ENCODE data around the gene PTPN1.
"Not testable (repeated sequence)": the region's sequence is repeated elsewhere in the genome, so short reads cannot be mapped to it uniquely, and the experiment has no call there.

PTPN1 gene

DNA sequence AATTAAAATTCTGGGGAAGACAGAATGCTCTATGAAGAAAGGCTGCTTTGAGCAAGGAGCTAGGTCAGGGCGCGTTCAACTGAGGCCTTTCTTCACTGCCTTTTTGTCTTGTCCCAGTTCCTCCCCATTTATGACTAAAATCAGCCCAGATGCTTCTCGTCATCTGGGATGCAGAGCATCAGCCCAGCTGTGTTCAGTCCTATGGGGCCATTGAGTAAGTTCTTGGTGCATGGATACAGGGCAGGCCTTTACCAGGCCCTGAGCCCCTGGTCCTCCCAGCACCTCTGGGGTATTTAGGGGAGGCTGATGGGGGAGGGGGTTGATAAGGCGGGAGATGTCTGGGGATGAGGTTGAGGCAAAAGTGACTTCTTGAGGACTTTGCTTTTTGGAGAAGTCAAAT lies 55.7 kb downstream of the PTPN1 start:
- Histone ChIP-seq H3K27me3 (ENCODE audit: insufficient read depth, poor library complexity, severe bottlenecking) (no peaks in the 10 kb centered on the region), H3K27ac (ENCODE audit: poor library complexity, severe bottlenecking) (no peak overlapping the region), H3K9me3 (ENCODE audit: severe bottlenecking) (no peaks in the 10 kb centered on the region), H3K4me1 (ENCODE audit: insufficient read depth, poor library complexity, severe bottlenecking) (peaks cover 15% of the 10 kb centered on the region), H3K4me3 (ENCODE audit: severe bottlenecking) (no peak overlapping the region), H3K36me3 (ENCODE audit: low read depth) (peaks cover 98% of the 10 kb centered on the region)
- DNase-seq (ENCODE audit: low spot score) (no peak), ATAC-seq (ENCODE audit: low read depth) (no peak)
- TF ChIP-seq, protein P1, sequence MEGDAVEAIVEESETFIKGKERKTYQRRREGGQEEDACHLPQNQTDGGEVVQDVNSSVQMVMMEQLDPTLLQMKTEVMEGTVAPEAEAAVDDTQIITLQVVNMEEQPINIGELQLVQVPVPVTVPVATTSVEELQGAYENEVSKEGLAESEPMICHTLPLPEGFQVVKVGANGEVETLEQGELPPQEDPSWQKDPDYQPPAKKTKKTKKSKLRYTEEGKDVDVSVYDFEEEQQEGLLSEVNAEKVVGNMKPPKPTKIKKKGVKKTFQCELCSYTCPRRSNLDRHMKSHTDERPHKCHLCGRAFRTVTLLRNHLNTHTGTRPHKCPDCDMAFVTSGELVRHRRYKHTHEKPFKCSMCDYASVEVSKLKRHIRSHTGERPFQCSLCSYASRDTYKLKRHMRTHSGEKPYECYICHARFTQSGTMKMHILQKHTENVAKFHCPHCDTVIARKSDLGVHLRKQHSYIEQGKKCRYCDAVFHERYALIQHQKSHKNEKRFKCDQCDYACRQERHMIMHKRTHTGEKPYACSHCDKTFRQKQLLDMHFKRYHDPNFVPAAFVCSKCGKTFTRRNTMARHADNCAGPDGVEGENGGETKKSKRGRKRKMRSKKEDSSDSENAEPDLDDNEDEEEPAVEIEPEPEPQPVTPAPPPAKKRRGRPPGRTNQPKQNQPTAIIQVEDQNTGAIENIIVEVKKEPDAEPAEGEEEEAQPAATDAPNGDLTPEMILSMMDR (IDR thresholded peaks at IDR 0.05; ENCODE audit: poor library complexity, severe bottlenecking): no peak

DNA sequence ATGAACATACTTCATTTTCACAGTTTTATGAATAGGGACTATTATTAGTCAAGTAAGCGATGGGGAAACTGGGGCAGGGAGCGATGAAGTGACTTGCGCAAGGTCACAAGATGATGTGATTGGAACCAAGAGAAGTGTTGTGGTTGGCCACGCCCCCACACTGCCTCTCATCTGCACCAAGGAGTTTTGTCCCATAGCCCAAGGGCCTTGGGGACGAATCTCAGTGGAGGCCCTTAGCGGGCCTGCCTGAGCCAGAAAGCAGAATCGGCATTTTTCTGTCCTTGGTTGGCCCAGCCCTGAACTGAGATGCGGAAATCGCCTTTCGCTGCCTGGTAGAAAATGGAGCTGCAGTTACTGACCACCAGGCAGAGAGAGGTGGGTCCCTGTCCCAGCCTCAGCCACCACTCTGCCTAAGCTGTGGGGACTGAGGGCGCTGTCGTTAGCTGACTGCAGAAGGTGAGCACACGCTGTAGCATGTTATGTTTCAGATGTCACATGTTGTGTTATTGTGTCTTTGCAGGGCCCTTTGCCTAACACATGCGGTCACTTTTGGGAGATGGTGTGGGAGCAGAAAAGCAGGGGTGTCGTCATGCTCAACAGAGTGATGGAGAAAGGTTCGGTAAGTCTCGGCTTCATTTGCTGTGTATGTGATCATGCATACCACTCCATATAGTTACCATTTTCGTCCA lies 57.8 kb downstream of the PTPN1 start:
- ATAC-seq (ENCODE audit: low read depth): no peak
- TF ChIP-seq, protein P1 (IDR thresholded peaks at IDR 0.05; ENCODE audit: poor library complexity, severe bottlenecking): no peak
- Histone ChIP-seq H3K9me3 (ENCODE audit: severe bottlenecking) (no peaks in the 10 kb centered on the region), H3K27ac (ENCODE audit: poor library complexity, severe bottlenecking) (no peak overlapping the region), H3K36me3 (ENCODE audit: low read depth) (peaks cover 99% of the 10 kb centered on the region), H3K4me1 (ENCODE audit: insufficient read depth, poor library complexity, severe bottlenecking) (no peaks in the 10 kb centered on the region), H3K27me3 (ENCODE audit: insufficient read depth, poor library complexity, severe bottlenecking) (no peaks in the 10 kb centered on the region), H3K4me3 (ENCODE audit: severe bottlenecking) (no peak overlapping the region)
- no peak for DNase-seq (ENCODE audit: low spot score)

DNA sequence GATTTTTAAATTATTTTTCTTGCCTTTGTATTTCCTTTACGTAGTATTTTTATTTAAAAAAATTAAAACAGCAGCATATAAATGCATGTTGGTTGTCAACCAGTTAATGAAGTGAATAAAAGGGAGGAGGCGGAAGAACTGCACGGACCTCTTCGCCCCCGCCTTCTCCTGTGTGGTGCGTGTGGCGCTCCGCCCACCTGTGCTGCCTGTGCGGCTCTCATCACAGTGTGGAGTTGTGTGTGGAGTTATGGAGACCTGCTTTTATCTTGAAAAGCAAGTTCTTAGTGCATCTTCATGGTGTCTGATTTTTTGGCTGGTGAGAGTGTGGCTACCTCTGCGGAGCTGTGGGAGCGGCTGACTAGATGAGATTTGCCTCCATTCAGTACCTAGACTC lies 58.4 kb downstream of the PTPN1 start:
- ATAC-seq (ENCODE audit: low read depth): no peak
- DNase-seq (ENCODE audit: low spot score): no peak
- Histone ChIP-seq H3K4me1 (ENCODE audit: insufficient read depth, poor library complexity, severe bottlenecking) (no peaks in the 10 kb centered on the region), H3K4me3 (ENCODE audit: severe bottlenecking) (no peak overlapping the region), H3K27me3 (ENCODE audit: insufficient read depth, poor library complexity, severe bottlenecking) (no peaks in the 10 kb centered on the region), H3K36me3 (ENCODE audit: low read depth) (peaks cover 99% of the 10 kb centered on the region), H3K27ac (ENCODE audit: poor library complexity, severe bottlenecking) (no peak overlapping the region), H3K9me3 (ENCODE audit: severe bottlenecking) (no peaks in the 10 kb centered on the region)
- TF ChIP-seq, protein P1 (IDR thresholded peaks at IDR 0.05; ENCODE audit: poor library complexity, severe bottlenecking): no peak

DNA sequence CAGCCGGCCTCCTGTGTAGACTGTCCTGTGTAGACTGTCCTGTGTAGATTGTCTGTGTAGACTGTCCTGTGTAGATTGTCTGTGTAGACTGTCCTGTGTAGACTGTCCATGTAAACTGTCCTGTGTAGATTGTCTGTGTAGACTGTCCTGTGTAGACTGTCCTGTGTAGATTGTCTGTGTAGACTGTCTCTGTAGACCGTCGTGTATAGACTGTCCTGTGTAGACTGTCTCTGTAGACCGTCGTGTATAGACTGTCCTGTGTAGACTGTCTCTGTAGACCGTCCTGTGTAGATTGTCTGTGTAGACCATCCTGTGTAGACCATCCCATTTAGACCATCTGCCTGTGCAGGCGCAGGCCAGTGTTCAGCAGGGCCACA lies 59.3 kb downstream of the PTPN1 start:
- H3K27ac ChIP-seq (ENCODE audit: poor library complexity, severe bottlenecking); H3K4me3 ChIP-seq (ENCODE audit: severe bottlenecking); DNase-seq (ENCODE audit: low spot score); H3K9me3 ChIP-seq (ENCODE audit: severe bottlenecking); H3K27me3 ChIP-seq (ENCODE audit: insufficient read depth, poor library complexity, severe bottlenecking); H3K4me1 ChIP-seq (ENCODE audit: insufficient read depth, poor library complexity, severe bottlenecking): not testable (repeated sequence)
- H3K36me3 ChIP-seq (ENCODE audit: low read depth): peaks cover 99% of the 10 kb centered on the region
- 0 out of 3 replicates have a peak, but pooled peaks have one; percentile 3 for ATAC-seq (ENCODE audit: low read depth)

DNA sequence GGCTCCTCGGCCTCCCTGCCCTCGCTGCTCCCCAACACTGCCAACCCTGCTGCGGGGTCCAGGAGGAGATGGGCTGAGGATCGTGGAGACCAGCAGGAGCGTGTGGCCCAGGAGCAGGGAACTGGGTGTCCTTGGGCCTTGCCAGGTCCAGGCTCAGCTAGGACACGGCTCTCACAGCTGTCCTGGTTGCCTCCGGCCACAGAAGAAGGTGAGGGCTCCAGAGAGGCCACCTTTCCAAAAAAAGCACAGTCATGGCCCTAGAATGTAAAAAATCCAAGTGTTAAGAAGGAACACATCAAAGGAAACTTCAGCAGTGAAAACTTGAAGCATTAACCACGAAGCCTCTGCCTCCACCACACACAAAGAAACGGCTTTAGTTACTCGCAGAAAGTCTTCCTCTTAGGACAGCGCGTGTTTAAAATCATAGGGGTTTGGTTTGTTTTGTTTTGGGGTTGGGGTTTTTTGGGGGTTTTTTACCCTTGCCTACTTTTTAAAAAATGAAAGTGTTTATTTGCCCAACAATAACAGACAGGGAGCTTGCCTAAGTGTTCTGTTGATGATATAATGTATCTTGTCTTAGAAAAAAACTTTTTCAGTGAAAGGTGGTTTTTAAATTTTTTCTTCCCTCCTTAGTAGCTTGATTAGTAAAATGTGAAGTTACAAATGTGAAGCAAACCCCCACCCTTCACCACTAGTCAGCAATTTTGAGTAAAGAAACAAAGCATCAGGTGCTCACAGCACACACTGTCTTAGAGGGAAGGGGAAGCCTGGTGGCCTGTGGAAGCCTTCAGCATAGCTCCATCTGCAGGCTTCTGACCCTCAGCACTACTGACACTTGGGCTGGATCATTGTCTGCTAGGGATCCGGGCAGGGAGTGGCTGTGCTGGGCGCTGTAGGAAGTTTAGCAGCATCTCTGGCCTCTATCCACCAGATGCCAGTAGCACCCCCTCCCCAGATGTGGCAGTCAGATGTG lies 60.0 kb downstream of the PTPN1 start:
- no peak overlapping the region for H3K4me3 ChIP-seq (ENCODE audit: severe bottlenecking)
- TF ChIP-seq, protein P1 (IDR thresholded peaks at IDR 0.05; ENCODE audit: poor library complexity, severe bottlenecking): peak; percentile 67
- H3K9me3 ChIP-seq (ENCODE audit: severe bottlenecking): no peaks in the 10 kb centered on the region
- ATAC-seq (ENCODE audit: low read depth) (peak; percentile 55), DNase-seq (ENCODE audit: low spot score) (peak; percentile 74)
- no peaks in the 10 kb centered on the region for H3K27me3 ChIP-seq (ENCODE audit: insufficient read depth, poor library complexity, severe bottlenecking)
- H3K27ac ChIP-seq (ENCODE audit: poor library complexity, severe bottlenecking): no peak overlapping the region
- peaks cover 99% of the 10 kb centered on the region for H3K36me3 ChIP-seq (ENCODE audit: low read depth)
- H3K4me1 ChIP-seq (ENCODE audit: insufficient read depth, poor library complexity, severe bottlenecking): no peaks in the 10 kb centered on the region

Measured in RWPE2 (cell line).